ENCODE measurements around the gene BLOC1S5.
A peak's percentile ranks its signal among the peaks of the same experiment; 100 is the strongest.

BLOC1S5 gene

GRCh38 chr6:8082572-8082953, 18.4 kb upstream of the BLOC1S5 start:
- no peak for DNase-seq

- no peak for DNase-seq
These were observed 16.4 kb upstream of the BLOC1S5 start for GRCh38 chr6:8080362-8081151.

- no peak for DNase-seq
These were observed 14.9 kb upstream of the BLOC1S5 start for GRCh38 chr6:8079126-8079525.

- no peak for DNase-seq
These were observed 13.8 kb upstream of the BLOC1S5 start for GRCh38 chr6:8077991-8078390.

- no peak for DNase-seq
These were observed 11.5 kb upstream of the BLOC1S5 start for GRCh38 chr6:8075704-8076103.

- DNase-seq: no peak
These were observed 11.0 kb upstream of the BLOC1S5 start for GRCh38 chr6:8075185-8075584.

- no peak for DNase-seq
These were observed 10.0 kb upstream of the BLOC1S5 start for GRCh38 chr6:8074213-8074612.

- DNase-seq: no peak
These were observed 9.6 kb upstream of the BLOC1S5 start for GRCh38 chr6:8073758-8074157.

GRCh38 chr6:8070718-8071117, 6.5 kb upstream of the BLOC1S5 start:
- DNase-seq: no peak

- DNase-seq: no peak
These were observed 5.6 kb upstream of the BLOC1S5 start for GRCh38 chr6:8069631-8070284.

- no peak for DNase-seq
These were observed 5.0 kb upstream of the BLOC1S5 start for GRCh38 chr6:8069151-8069550.

GRCh38 chr6:8066108-8066507, 1.9 kb upstream of the BLOC1S5 start:
- no peak for DNase-seq

GRCh38 chr6:8065519-8065911, 1.3 kb upstream of the BLOC1S5 start:
- peak in 19 of 56 donors; percentile 1 to 52 (median 16) for DNase-seq

- peak in 1 of 56 donors; percentile 16 for DNase-seq
These were observed 689 bp upstream of the BLOC1S5 start for GRCh38 chr6:8064638-8065518.

GRCh38 chr6:8061736-8062135, 2.5 kb downstream of the BLOC1S5 start:
- no peak for DNase-seq

- DNase-seq: no peak
These were observed 3.8 kb downstream of the BLOC1S5 start for GRCh38 chr6:8060346-8060745.

- DNase-seq: no peak
These were observed 5.1 kb downstream of the BLOC1S5 start for GRCh38 chr6:8059129-8059528.

GRCh38 chr6:8057793-8058192, 6.4 kb downstream of the BLOC1S5 start:
- DNase-seq: no peak

- DNase-seq: no peak
These were observed 6.9 kb downstream of the BLOC1S5 start for GRCh38 chr6:8057263-8057662.

GRCh38 chr6:8054276-8054675, 9.9 kb downstream of the BLOC1S5 start:
- no peak for DNase-seq

GRCh38 chr6:8047541-8048292, 16.5 kb downstream of the BLOC1S5 start:
- no peak for DNase-seq

All from nucleus accumbens (tissue), 56 donors.